Activated CD8-positive, alpha-beta T cell treated with anti-CD3 and anti-CD28 coated beads for 36 hours (primary cell): Measurements from ENCODE around the gene RNU4-1. TPM values are rescaled to one million over a fixed set of nuclear protein-coding genes. Genes with fewer than 3 reads are reported as not detected.
"Not testable (repeated sequence)": the region's sequence is repeated elsewhere in the genome, so short reads cannot be mapped to it uniquely, and the experiment has no call there.

Experiments
- ATAC-seq: fragments of 200-7000 bp; cut with Tn5 transposase; one replicate; pipeline ENCODE4 v1.10.0; 2021; ENCODE audit warnings: mild to moderate bottlenecking, moderate library complexity
- CTCF ChIA-PET: fragments of 350-600 bp; sonication (Branson Sonifier 250); formaldehyde crosslinking; loops from one replicate; lab custom pipeline; 2021; ENCODE audit warnings: antibody characterized with exemption; lab: Charles Lee
- POLR2A ChIA-PET: fragments of 350-600 bp; sonication (Branson Sonifier 250); formaldehyde crosslinking; loops from one replicate; lab custom pipeline; 2021; ENCODE audit warnings: antibody characterized with exemption; lab: Charles Lee
- DNase-seq: peaks from one replicate; pipeline ENCODE4 v3.0.0-alpha.2; 2020
- H3K27ac Mint-ChIP-seq: one replicate; pipeline ENCODE4 v1.8.0; 2021; ENCODE audit warnings: mild to moderate bottlenecking, mixed read lengths
- H3K27me3 Mint-ChIP-seq: one replicate; pipeline ENCODE4 v1.8.0; 2021; ENCODE audit warnings: mixed read lengths
- H3K36me3 Mint-ChIP-seq: one replicate; pipeline ENCODE4 v1.8.0; 2021; ENCODE audit warnings: low read depth, mixed read lengths
- H3K4me1 Mint-ChIP-seq: one replicate; pipeline ENCODE4 v1.8.0; 2021; ENCODE audit warnings: low read depth, mixed read lengths
- H3K4me3 Mint-ChIP-seq: one replicate; pipeline ENCODE4 v1.8.0; 2021; ENCODE audit warnings: mild to moderate bottlenecking, moderate library complexity, mixed read lengths
- H3K9me3 Mint-ChIP-seq: one replicate; pipeline ENCODE4 v1.8.0; 2021; ENCODE audit warnings: mixed read lengths
- intact Hi-C: fragments of 100-400 bp; cut with micrococcal nuclease; formaldehyde crosslinking; loops from one replicate; pipeline ENCODE4 v1.10.0; 2022
- total RNA-seq, 2 experiments: library from RNA; stranded (reverse); gene quantifications; one replicate each; pipeline ENCODE4 v1.2.3, GENCODE V29; 2021
- TF ChIP-seq, protein P1 (sequence below): fragments of 200-600 bp; IDR thresholded peaks from one replicate; pipeline ENCODE4 v1.8.0; 2022; ENCODE audit warnings: antibody characterized with exemption, mild to moderate bottlenecking

RNU4-1 gene
- total RNA-seq, 2 experiments from 2014 or later, result 692 to 1,025 TPM

DNA sequence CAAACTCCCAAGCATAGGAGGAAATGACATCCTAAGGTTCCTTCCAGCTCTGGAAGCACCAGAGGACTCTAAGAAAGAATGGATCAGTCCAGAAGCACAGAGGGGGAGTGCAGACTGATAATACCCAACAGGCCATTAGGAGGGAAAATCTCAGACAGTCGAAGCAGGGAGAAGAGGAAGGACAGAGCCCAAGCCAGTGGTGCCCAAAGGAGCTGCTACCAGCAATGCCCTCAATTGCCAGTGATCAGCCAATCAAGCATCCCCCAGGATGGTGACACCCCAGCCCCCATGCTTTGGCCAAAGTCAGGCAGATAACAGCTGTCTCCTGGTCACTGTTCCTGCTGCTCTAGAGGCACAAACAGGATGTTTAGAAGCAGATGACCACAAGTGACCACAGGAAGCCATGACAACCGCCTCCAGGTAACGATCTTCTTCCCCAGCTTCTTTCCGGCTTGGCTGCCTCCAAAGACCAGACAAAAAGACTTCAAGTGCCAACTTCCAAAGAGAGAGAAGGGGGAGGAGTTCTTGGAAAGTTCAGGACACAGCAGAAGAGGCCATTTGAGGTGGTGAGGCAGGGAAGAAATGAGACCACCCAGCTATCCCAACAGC lies 43.7 kb downstream of the RNU4-1 start:
- Mint-ChIP-seq H3K27ac (peak overlapping the region; percentile 25), H3K36me3 (peaks cover 8% of the 10 kb centered on the region), H3K9me3 (no peaks in the 10 kb centered on the region), H3K4me3 (no peak overlapping the region), H3K4me1 (peaks cover 72% of the 10 kb centered on the region), H3K27me3 (no peaks in the 10 kb centered on the region)
- POLR2A ChIA-PET, result interaction anchor here (1.0 to 11.7 kb wide), 8 partner anchors 11 to 49 kb away, joined by 4 to 136 read pairs (median 8); partner anchors contain the start of genes RNU4-1, RNU4-2 and RPLP0
- ATAC-seq (no peak), DNase-seq (no peak)
- CTCF ChIA-PET, result interaction anchor here (1.3 to 25.9 kb wide), 5 partner anchors 12 to 53 kb away, joined by 3 to 749 read pairs (median 19); partner anchors contain the start of genes PXN and SIRT4
- intact Hi-C loops, result no loop called here
- TF ChIP-seq, protein P1, sequence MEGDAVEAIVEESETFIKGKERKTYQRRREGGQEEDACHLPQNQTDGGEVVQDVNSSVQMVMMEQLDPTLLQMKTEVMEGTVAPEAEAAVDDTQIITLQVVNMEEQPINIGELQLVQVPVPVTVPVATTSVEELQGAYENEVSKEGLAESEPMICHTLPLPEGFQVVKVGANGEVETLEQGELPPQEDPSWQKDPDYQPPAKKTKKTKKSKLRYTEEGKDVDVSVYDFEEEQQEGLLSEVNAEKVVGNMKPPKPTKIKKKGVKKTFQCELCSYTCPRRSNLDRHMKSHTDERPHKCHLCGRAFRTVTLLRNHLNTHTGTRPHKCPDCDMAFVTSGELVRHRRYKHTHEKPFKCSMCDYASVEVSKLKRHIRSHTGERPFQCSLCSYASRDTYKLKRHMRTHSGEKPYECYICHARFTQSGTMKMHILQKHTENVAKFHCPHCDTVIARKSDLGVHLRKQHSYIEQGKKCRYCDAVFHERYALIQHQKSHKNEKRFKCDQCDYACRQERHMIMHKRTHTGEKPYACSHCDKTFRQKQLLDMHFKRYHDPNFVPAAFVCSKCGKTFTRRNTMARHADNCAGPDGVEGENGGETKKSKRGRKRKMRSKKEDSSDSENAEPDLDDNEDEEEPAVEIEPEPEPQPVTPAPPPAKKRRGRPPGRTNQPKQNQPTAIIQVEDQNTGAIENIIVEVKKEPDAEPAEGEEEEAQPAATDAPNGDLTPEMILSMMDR, result no peak

DNA sequence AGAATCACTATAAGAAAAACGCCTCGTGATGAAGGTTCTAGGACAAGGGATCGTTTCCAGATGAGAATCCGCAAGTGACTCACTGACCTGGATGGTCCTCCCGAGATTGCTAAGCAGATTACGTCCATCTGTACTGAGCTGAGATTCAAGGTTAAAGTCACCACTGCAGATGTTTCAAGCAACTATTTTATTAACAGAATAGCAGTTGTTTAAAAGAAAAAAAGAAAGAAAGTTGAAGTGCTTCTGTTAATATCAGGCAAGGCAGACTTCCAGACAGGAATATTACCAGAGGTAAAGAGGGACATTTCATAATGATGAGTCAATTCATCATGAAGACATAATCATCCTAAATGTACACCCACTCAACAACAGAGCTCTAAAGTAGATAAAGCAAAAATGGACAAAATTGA lies 45.4 kb downstream of the RNU4-1 start:
- POLR2A ChIA-PET, result interaction anchor here (0.9 to 11.7 kb wide), 8 partner anchors 10 to 44 kb away, joined by 3 to 136 read pairs (median 5); partner anchors contain the start of genes PXN, RNU4-1 and RNU4-2
- ATAC-seq (no peak), DNase-seq (no peak)
- intact Hi-C loops, result no loop called here
- peaks cover 64% of the 10 kb centered on the region for H3K4me1 Mint-ChIP-seq
- H3K9me3 Mint-ChIP-seq, result no peaks in the 10 kb centered on the region
- TF ChIP-seq, protein P1, result no peak
- no peaks in the 10 kb centered on the region for H3K27me3 Mint-ChIP-seq
- H3K4me3 Mint-ChIP-seq, result no peak overlapping the region
- CTCF ChIA-PET, result interaction anchor here (0.8 to 25.9 kb wide), 7 partner anchors 10 to 183 kb away, joined by 3 to 749 read pairs (median 5); partner anchors contain the start of genes PXN and SIRT4
- H3K36me3 Mint-ChIP-seq, result peaks cover 5% of the 10 kb centered on the region
- H3K27ac Mint-ChIP-seq, result no peak overlapping the region

DNA sequence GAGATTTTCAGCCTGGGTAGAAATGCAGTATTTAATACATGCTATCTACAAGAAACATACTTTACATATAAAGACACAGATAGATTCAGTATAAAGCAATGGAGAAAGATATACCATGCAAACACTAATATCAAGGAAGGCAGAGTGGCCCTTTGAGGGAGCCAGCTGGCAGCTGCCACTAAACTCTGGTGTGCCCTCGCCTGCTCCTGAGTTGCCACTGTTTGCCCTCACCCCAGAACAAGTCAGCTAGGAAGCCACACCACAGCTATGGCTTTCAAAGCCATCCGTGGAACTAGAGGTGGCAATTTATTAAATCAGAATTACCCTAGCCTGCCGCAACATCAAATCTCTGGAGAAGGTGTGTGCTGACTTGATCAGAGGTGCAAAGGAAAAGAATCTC lies 45.9 kb downstream of the RNU4-1 start:
- CTCF ChIA-PET, result interaction anchor here (0.8 to 25.9 kb wide), 6 partner anchors 10 to 183 kb away, joined by 3 to 749 read pairs (median 4); partner anchors contain the start of gene SIRT4
- DNase-seq (no peak), ATAC-seq (no peak)
- Mint-ChIP-seq H3K36me3 (peaks cover 5% of the 10 kb centered on the region), H3K4me1 (peaks cover 62% of the 10 kb centered on the region), H3K9me3 (no peaks in the 10 kb centered on the region), H3K4me3 (no peak overlapping the region), H3K27me3 (no peaks in the 10 kb centered on the region), H3K27ac (no peak overlapping the region)
- TF ChIP-seq, protein P1, result no peak
- intact Hi-C loops, result no loop called here
- POLR2A ChIA-PET, result interaction anchor here (0.9 to 11.7 kb wide), 6 partner anchors 10 to 45 kb away, joined by 3 to 136 read pairs (median 4); partner anchors contain the start of genes PXN, RNU4-1 and RNU4-2

DNA sequence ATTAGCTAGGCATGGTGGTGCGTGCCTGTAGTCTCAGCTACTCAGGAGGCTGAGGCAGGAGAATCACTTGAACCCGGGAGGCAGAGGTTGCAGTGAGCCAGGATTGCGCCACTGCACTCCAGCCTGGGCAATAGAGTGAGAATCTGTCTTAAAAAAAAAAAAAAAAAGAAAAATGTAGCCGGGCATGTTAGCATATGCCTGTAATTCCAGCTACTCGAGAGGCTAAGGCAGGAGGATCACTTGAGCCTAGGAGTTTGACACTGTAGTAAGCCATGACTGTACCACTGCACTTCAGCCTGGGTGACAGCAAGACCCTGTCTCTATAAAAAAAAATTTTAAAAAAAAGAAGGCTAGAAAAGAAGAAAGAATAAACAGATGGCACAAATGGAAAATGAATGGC lies 46.3 kb downstream of the RNU4-1 start:
- intact Hi-C loops, ATAC-seq, DNase-seq, H3K9me3 Mint-ChIP-seq, H3K27ac Mint-ChIP-seq, H3K36me3 Mint-ChIP-seq, H3K27me3 Mint-ChIP-seq, H3K4me3 Mint-ChIP-seq: not testable (repeated sequence)
- H3K4me1 Mint-ChIP-seq, result peaks cover 62% of the 10 kb centered on the region
- POLR2A ChIA-PET, result interaction anchor here (4.9 to 11.7 kb wide), 2 partner anchors 16 to 45 kb away, joined by 31 to 136 read pairs; partner anchors contain the start of genes RNU4-1 and RNU4-2
- CTCF ChIA-PET, result interaction anchor here (1.6 to 25.9 kb wide), 3 partner anchors 9 to 184 kb away, joined by 4 to 749 read pairs (median 65); no protein-coding TSS in a partner anchor

Other genes with a start within 250 kb of the RNU4-1 start
- gene RAB35, start 176.5 kb downstream of the RNU4-1 start, total RNA-seq, result 10 to 100 TPM; 38.2 to 41.5 TPM
- 100 to 1,000 TPM; 130 to 137 TPM for gene GCN1, start 98.5 kb downstream of the RNU4-1 start, total RNA-seq
- gene RPLP0, start 92.1 kb downstream of the RNU4-1 start, total RNA-seq, result 1,000 to 10,000 TPM; 4,421 to 4,585 TPM
- gene PXN, start 27.5 kb downstream of the RNU4-1 start, total RNA-seq, result 10 to 100 TPM; 40.2 to 45.3 TPM
- gene RNU4-2, start 1.3 kb downstream of the RNU4-1 start, total RNA-seq, result 1,000 to 10,000 TPM in 1 of 2 experiments, 100 to 1,000 TPM in 1; 923 to 1,303 TPM
- gene SIRT4, start 9.1 kb upstream of the RNU4-1 start, total RNA-seq, result 1 to 10 TPM; 2.7 to 3.3 TPM
- gene PLA2G1B, start 34.5 kb upstream of the RNU4-1 start, total RNA-seq, result under 1 TPM in 1 of 2 experiments, not detected in 1; 0.99 TPM
- under 1 TPM; 0.78 to 0.90 TPM for gene MSI1, start 75.9 kb upstream of the RNU4-1 start, total RNA-seq
- 100 to 1,000 TPM; 396 to 406 TPM for gene COX6A1, start 144.9 kb upstream of the RNU4-1 start, total RNA-seq
- gene TRIAP1, start 153.1 kb upstream of the RNU4-1 start, total RNA-seq, result 10 to 100 TPM; 43.1 to 45.1 TPM
- 10 to 100 TPM; 32.2 to 39.3 TPM for gene GATC, start 153.2 kb upstream of the RNU4-1 start, total RNA-seq
- gene SRSF9, start 176.5 kb upstream of the RNU4-1 start, total RNA-seq, result 100 to 1,000 TPM; 225 to 236 TPM
- gene DYNLL1, start 202.9 kb upstream of the RNU4-1 start, total RNA-seq, result 100 to 1,000 TPM; 126 to 137 TPM
- gene COQ5, start 235.9 kb upstream of the RNU4-1 start, total RNA-seq, result 10 to 100 TPM; 34.4 to 35.5 TPM
- 100 to 1,000 TPM; 155 to 159 TPM for gene RNF10, start 241.1 kb upstream of the RNU4-1 start, total RNA-seq